SK-N-SH treated with all-trans-retinoic acid at 6 μM for 48 hours (cell line): Measurements from ENCODE around the gene PPP2R2C.

Source experiments
- ATAC-seq: fragments of 200-7000 bp; cut with Tn5 transposase; 3 replicates; pipeline ENCODE4 v1.9.1; 2020; ENCODE audit warnings: mild to moderate bottlenecking, moderate library complexity
- ARNTL ChIP-seq: fragments of 450-650 bp; formaldehyde crosslinking; IDR thresholded peaks from 2 replicates; pipeline ENCODE4 v1.5.0; 2020; ENCODE audit warnings: low read depth, mild to moderate bottlenecking, moderate library complexity, borderline replicate concordance
- BACH2 ChIP-seq: fragments of 250-450 bp; sonication (Bioruptor Pico); IDR thresholded peaks from 2 replicates; pipeline ENCODE4 v1.9.0; 2021; ENCODE audit warnings: mild to moderate bottlenecking, borderline replicate concordance
- CSDC2 ChIP-seq: fragments of 250-450 bp; sonication (Bioruptor Pico); IDR thresholded peaks from 2 replicates; pipeline ENCODE4 v1.5.0; 2020; ENCODE audit warnings: mild to moderate bottlenecking, moderate library complexity
- ESRRG ChIP-seq: fragments of 250-450 bp; sonication (Bioruptor Pico); IDR thresholded peaks from 2 replicates; pipeline ENCODE4 v1.6.1; 2021; ENCODE audit warnings: mild to moderate bottlenecking
- GLIS3 ChIP-seq: fragments of 250-450 bp; sonication (Bioruptor Pico); IDR thresholded peaks from 2 replicates; pipeline ENCODE4 v1.5.0; 2020; ENCODE audit warnings: mild to moderate bottlenecking, moderate library complexity
- ISL1 ChIP-seq: fragments of 250-450 bp; sonication (Bioruptor Pico); IDR thresholded peaks from 2 replicates; pipeline ENCODE4 v2.1.2; 2022; ENCODE audit warnings: mild to moderate bottlenecking, moderate library complexity
- OSR1 ChIP-seq: fragments of 250-450 bp; sonication (Bioruptor Pico); IDR thresholded peaks from 2 replicates; pipeline ENCODE4 v1.8.0; 2022; ENCODE audit warnings: moderate library complexity, mild to moderate bottlenecking, inconsistent platforms
- PPARA ChIP-seq: fragments of 250-450 bp; sonication (Bioruptor Pico); IDR thresholded peaks from 2 replicates; pipeline ENCODE4 v1.5.0; 2020; ENCODE audit warnings: mild to moderate bottlenecking, borderline replicate concordance
- RARB ChIP-seq: fragments of 250-450 bp; sonication (Bioruptor Pico); IDR thresholded peaks from 2 replicates; pipeline ENCODE4 v1.8.0; 2021; ENCODE audit warnings: mild to moderate bottlenecking, moderate library complexity
- SNAI2 ChIP-seq: fragments of 250-450 bp; sonication (Bioruptor Pico); IDR thresholded peaks from 2 replicates; pipeline ENCODE4 v1.5.0; 2020; ENCODE audit warnings: mild to moderate bottlenecking, moderate library complexity
- TCF4 ChIP-seq: fragments of 250-450 bp; sonication (Bioruptor Pico); IDR thresholded peaks from 2 replicates; pipeline ENCODE4 v1.8.0; 2021; ENCODE audit warnings: mild to moderate bottlenecking, moderate library complexity, borderline replicate concordance
- TOX ChIP-seq: fragments of 250-450 bp; sonication (Bioruptor Pico); IDR thresholded peaks from 2 replicates; pipeline ENCODE4 v1.8.0; 2021; ENCODE audit warnings: mild to moderate bottlenecking, moderate library complexity, borderline replicate concordance
- TSHZ2 ChIP-seq: fragments of 250-450 bp; sonication (Bioruptor Pico); IDR thresholded peaks from 2 replicates; pipeline ENCODE4 v1.5.0; 2020; ENCODE audit warnings: mild to moderate bottlenecking, moderate library complexity
- ZC3H10 ChIP-seq: fragments of 250-450 bp; sonication (Bioruptor Pico); IDR thresholded peaks from 2 replicates; pipeline ENCODE4 v1.5.1; 2021; ENCODE audit warnings: mild to moderate bottlenecking, moderate library complexity
- ZFP3 ChIP-seq: fragments of 250-450 bp; sonication (Bioruptor Pico); IDR thresholded peaks from 2 replicates; pipeline ENCODE4 v1.5.0; 2020; ENCODE audit warnings: mild to moderate bottlenecking, moderate library complexity
- ZFP30 ChIP-seq: fragments of 450-650 bp; formaldehyde crosslinking; IDR thresholded peaks from 2 replicates; pipeline ENCODE4 v1.5.0; 2022; ENCODE audit warnings: mild to moderate bottlenecking, moderate library complexity
- ZNF565 ChIP-seq: fragments of 450-650 bp; formaldehyde crosslinking; conservative IDR thresholded peaks from 2 replicates; pipeline ENCODE4 v1.5.0; 2020; ENCODE audit warnings: low read depth, mild to moderate bottlenecking, moderate library complexity
- ZNF70 ChIP-seq: fragments of 450-650 bp; formaldehyde crosslinking; IDR thresholded peaks from 2 replicates; pipeline ENCODE4 v1.5.0; 2020; ENCODE audit warnings: mild to moderate bottlenecking, moderate library complexity
- ZNF8 ChIP-seq: fragments of 450-650 bp; formaldehyde crosslinking; IDR thresholded peaks from 2 replicates; pipeline ENCODE4 v1.5.0; 2020; ENCODE audit warnings: mild to moderate bottlenecking, moderate library complexity
- TF ChIP-seq, protein P1 (sequence below): fragments of 250-450 bp; sonication (Bioruptor Pico); IDR thresholded peaks from 2 replicates; pipeline ENCODE4 v1.5.1; 2021; ENCODE audit warnings: mild to moderate bottlenecking, moderate library complexity
- TF ChIP-seq, protein P2 (sequence below): fragments of 250-450 bp; sonication (Bioruptor Pico); IDR thresholded peaks from 2 replicates; pipeline ENCODE4 v1.8.0; 2021; ENCODE audit warnings: low read depth, mild to moderate bottlenecking, moderate library complexity, borderline replicate concordance

Gene PPP2R2C

GRCh38 chr4:6420972-6421371, 51.4 kb downstream of the PPP2R2C start:
- TF ChIP-seq GLIS3 (CRISPR knock-in tag) (no peak), TSHZ2 (CRISPR knock-in tag) (no peak), ZNF565 (no peak), TCF4 (CRISPR knock-in tag) (no peak), OSR1 (CRISPR knock-in tag) (no peak), ZNF70 (CRISPR knock-in tag) (no peak), ZFP30 (CRISPR knock-in tag) (no peak), RARB (no peak), ESRRG (CRISPR knock-in tag) (no peak), PPARA (no peak), TOX (CRISPR knock-in tag) (no peak), CSDC2 (CRISPR knock-in tag) (no peak), SNAI2 (CRISPR knock-in tag) (no peak), ISL1 (CRISPR knock-in tag) (no peak), ZFP3 (no peak), ZC3H10 (CRISPR knock-in tag) (no peak)
- TF ChIP-seq, protein P1, sequence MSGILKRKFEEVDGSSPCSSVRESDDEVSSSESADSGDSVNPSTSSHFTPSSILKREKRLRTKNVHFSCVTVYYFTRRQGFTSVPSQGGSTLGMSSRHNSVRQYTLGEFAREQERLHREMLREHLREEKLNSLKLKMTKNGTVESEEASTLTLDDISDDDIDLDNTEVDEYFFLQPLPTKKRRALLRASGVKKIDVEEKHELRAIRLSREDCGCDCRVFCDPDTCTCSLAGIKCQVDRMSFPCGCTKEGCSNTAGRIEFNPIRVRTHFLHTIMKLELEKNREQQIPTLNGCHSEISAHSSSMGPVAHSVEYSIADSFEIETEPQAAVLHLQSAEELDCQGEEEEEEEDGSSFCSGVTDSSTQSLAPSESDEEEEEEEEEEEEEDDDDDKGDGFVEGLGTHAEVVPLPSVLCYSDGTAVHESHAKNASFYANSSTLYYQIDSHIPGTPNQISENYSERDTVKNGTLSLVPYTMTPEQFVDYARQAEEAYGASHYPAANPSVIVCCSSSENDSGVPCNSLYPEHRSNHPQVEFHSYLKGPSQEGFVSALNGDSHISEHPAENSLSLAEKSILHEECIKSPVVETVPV (CRISPR knock-in tag) = no peak
- no peak for ATAC-seq

GRCh38 chr4:6420036-6420435, 52.4 kb downstream of the PPP2R2C start:
- no peak for TF ChIP-seq TCF4 (CRISPR knock-in tag)
- no peak for TF ChIP-seq CSDC2 (CRISPR knock-in tag)
- no peak for TF ChIP-seq ARNTL (CRISPR knock-in tag)
- TF ChIP-seq, protein P1 (CRISPR knock-in tag) = no peak
- no peak for TF ChIP-seq ESRRG (CRISPR knock-in tag)
- TF ChIP-seq RARB = no peak
- TF ChIP-seq, protein P2, sequence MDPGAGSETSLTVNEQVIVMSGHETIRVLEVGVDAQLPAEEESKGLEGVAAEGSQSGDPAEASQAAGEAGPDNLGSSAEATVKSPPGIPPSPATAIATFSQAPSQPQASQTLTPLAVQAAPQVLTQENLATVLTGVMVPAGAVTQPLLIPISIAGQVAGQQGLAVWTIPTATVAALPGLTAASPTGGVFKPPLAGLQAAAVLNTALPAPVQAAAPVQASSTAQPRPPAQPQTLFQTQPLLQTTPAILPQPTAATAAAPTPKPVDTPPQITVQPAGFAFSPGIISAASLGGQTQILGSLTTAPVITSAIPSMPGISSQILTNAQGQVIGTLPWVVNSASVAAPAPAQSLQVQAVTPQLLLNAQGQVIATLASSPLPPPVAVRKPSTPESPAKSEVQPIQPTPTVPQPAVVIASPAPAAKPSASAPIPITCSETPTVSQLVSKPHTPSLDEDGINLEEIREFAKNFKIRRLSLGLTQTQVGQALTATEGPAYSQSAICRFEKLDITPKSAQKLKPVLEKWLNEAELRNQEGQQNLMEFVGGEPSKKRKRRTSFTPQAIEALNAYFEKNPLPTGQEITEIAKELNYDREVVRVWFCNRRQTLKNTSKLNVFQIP (CRISPR knock-in tag) = no peak
- TF ChIP-seq BACH2 (CRISPR knock-in tag) = no peak
- TF ChIP-seq OSR1 (CRISPR knock-in tag) = no peak
- TF ChIP-seq ZC3H10 (CRISPR knock-in tag) = no peak
- no peak for TF ChIP-seq GLIS3 (CRISPR knock-in tag)
- no peak for TF ChIP-seq TSHZ2 (CRISPR knock-in tag)
- TF ChIP-seq ZFP3 = no peak
- TF ChIP-seq TOX (CRISPR knock-in tag) = no peak
- no peak for TF ChIP-seq ZFP30 (CRISPR knock-in tag)
- no peak for TF ChIP-seq ZNF8
- no peak for ATAC-seq
